Choroid plexus epithelial cell (primary cell): ENCODE data around the gene TSPEAR.

Experiments
- DNase-seq: peaks from one replicate; pipeline ENCODE4 v3.0.0-alpha.2; 2010; ENCODE audit warnings: low read depth
- H3K4me3 ChIP-seq: 2 replicates; pipeline ENCODE4 v1.5.1; 2011; ENCODE audit warnings: low read depth, mild to moderate bottlenecking, control low read depth, low read length, moderate library complexity
- TF ChIP-seq, protein P1 (sequence below): conservative IDR thresholded peaks from 2 replicates; pipeline ENCODE4 v1.5.1; 2011; ENCODE audit warnings: low read depth, mild to moderate bottlenecking, control low read depth, inconsistent platforms, low read length, moderate library complexity

TSPEAR gene

DNA sequence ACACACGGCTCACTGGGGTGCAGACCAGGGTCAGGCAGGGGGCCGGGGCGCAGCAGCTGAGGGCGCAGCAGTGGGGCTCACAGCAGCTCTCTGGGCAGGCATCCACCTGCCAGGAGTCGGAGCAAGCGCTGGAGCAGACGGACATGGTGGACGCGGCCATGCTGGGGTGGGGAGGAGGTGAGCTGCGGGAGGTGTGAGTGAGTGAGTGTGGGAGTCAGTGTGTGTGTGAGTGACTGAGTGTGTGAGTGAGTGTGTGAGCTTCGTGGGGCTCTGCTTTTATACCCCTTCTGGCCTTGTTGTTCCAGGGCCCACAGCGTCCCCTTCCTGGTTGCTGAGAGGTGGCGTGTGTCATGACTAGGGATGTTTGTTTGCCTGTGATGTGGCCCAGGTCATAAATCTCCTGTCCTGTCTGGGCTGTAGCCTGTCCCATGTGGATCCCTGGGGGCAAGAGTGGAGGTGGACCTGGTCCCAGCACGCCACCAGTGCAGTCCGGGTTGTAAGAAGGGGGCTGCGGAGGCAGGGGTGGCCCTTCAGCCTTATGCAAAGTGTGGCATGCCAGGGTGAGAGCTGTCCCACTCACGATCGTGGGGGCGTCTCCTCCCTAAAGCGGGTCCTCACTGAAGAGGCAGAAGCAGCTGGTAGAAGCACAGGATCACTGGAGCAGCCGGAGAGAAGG is 171.2 kb downstream of the TSPEAR start, which contains the start of gene KRTAP10-1:
TSS of gene KRTAP10-1 (minus strand) at position 205 of the 676 bp plus-strand sequence. CDS start at position 160, 45 bp downstream.
- TF ChIP-seq, protein P1, sequence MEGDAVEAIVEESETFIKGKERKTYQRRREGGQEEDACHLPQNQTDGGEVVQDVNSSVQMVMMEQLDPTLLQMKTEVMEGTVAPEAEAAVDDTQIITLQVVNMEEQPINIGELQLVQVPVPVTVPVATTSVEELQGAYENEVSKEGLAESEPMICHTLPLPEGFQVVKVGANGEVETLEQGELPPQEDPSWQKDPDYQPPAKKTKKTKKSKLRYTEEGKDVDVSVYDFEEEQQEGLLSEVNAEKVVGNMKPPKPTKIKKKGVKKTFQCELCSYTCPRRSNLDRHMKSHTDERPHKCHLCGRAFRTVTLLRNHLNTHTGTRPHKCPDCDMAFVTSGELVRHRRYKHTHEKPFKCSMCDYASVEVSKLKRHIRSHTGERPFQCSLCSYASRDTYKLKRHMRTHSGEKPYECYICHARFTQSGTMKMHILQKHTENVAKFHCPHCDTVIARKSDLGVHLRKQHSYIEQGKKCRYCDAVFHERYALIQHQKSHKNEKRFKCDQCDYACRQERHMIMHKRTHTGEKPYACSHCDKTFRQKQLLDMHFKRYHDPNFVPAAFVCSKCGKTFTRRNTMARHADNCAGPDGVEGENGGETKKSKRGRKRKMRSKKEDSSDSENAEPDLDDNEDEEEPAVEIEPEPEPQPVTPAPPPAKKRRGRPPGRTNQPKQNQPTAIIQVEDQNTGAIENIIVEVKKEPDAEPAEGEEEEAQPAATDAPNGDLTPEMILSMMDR: no peak
- DNase-seq: no peak
- H3K4me3 ChIP-seq: no peak within 1 kb of the TSS

DNA sequence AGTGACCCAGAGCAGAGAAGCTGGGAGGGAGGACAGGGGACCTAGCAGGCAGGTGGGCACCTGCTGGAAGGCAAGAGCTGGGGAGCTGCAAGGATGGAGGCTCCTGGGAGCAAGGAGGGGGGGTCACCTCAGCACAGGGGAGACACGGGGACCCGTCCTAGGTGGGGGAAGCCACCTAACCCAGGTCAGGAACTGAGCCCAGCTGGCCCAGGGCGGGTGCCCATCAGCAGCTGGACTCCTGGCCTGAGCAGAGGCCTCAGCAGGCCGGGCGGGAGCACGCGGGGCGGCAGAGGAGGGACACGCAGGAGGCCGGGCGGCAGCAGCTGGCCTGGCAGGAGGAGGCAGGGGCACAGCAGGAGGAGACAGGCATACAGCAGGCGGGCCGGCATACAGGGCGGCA is 172.3 kb downstream of the TSPEAR start:
- TF ChIP-seq, protein P1: no peak
- no peak overlapping the region for H3K4me3 ChIP-seq
- no peak for DNase-seq

GRCh38 chr21:44537930-44538911 is 173.2 kb downstream of the TSPEAR start:
- H3K4me3 ChIP-seq: no peak overlapping the region
- DNase-seq: no peak
- TF ChIP-seq, protein P1: no peak

DNA sequence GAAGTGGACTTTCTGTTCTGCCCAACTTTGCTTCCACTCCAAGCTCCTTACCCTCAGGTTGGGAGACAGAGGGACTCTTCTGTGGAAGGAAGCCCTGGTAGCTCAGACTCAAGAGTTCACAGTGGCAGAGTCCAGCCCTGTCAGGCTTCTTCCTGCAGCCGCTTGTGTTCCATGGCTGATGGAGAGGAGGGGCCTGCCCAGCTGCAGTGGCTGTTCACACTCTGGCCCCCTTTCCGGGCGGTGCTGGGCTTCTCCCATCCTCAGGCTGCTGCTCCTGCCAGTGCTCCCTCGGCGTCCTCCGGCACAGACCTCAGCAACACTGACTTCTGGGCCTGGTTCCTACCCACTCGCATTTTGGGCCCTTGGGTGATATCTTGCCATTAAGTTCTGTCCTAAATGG is 175.4 kb downstream of the TSPEAR start:
- DNase-seq: no peak
- H3K4me3 ChIP-seq: no peak overlapping the region
- TF ChIP-seq, protein P1: no peak

- TF ChIP-seq, protein P1: no peak
- no peak overlapping the region for H3K4me3 ChIP-seq
- DNase-seq: no peak
Observed at GRCh38 chr21:44534688-44535087, 176.7 kb downstream of the TSPEAR start.

DNA sequence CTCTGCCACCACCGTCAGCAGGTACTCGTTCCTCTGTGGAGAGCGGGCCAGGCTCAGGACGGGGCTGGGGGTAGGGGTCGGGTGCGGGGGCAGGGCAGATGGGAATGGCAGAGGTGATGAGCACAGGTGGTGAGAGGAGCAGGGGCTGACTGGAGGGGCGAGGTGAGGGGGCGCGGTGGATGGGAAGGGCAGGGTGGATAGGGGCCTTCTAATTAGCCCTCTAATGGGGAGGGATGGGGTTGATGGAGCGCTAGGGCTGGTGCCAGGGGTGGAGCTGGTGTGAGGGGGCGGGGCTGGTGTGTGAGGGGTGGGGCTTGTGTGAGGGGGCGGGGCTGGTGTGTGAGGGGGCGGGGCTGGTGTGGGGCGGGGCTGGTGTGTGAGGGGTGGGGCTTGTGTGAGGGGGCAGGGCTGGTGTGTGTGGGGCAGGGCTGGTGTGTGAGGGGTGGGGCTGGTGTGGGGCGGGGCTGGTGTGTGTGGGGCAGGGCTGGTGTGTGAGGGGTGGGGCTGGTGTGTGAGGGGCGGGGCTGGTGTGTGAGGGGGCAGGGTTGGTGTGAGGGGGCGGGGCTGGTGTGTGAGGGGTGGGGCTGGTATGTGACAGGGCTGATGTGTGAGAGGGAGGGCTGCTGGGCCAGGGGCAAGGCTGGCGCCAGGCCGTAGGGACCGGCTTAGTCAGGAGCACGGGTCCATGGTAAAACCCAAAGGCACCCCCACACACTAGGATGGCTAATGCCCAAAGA is 177.3 kb downstream of the TSPEAR start:
- DNase-seq: no peak
- TF ChIP-seq, protein P1: no peak
- H3K4me3 ChIP-seq: no peak overlapping the region
